ENCODE measurements around the gene CRABP2.
A peak's percentile ranks its signal among the peaks of the same experiment; 100 is the strongest.

Gene CRABP2

DNA sequence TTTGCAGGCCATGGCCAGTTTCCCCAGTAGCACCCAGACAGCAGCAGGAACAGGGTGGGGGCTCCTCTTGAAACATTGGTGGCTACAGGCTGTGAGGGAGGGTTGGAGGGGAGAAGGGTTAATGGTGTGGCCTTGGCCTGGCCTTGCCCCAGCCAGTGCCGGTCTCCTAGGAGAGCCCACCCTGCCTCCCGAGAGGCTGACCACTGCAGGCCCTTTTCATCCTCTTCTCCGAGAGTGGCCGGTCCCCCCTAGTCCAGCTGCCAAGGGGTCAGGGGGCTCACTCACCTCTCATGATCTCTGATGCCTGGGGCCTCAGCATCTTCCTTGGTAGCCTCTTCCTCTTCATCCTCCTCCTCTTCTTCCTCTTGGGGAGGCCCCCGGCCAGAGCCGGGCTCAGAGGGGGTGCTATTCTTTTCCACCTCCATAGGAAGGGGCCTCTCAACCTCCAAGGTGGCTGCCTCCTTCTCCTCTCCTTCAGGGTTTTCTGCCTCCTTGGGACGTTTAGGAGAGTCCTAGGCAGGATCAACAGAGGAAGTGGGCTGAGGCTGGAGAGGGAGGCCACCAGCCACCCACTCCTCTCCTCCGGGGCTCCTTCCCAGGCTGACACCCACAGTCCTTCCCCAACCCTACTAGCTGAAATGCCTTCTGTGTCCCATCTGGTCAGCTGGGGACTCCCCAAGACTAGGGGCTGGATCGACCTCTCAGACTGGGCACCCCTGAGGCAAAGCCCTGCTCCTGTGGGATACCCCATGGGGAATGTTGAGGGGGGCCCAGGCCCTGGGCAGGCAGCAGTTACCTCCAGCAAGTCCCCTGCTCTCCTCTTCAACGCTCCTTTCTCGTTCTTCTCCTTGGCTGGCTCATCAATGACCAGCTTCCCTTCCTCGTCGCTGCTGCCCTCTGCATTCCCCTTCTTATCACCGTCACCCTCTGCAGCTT, 38.3 kb upstream of the CRABP2 start:
- no peak overlapping the region for H3K9ac ChIP-seq (ENCODE audit: low read depth, low read length)
- TF ChIP-seq EZH2 (IDR thresholded peaks at IDR 0.05; ENCODE audit: borderline replicate concordance, low read depth, low read length, severe bottlenecking) (no peak), CTCF (IDR thresholded peaks at IDR 0.05; ENCODE audit: borderline replicate concordance, extremely low read depth, low read length, poor library complexity, severe bottlenecking) (no peak)
- DNase-seq = no peak
- H4K20me1 ChIP-seq (ENCODE audit: insufficient read depth, low read length) = peaks cover 39% of the 10 kb centered on the region
- H3K79me2 ChIP-seq (ENCODE audit: insufficient read depth, low read length) = peaks cover 69% of the 10 kb centered on the region
- peaks cover 62% of the 10 kb centered on the region for H3K4me1 ChIP-seq (ENCODE audit: insufficient read depth, low read length)
- H2AFZ ChIP-seq (ENCODE audit: low read depth, low read length) = no peak overlapping the region
- no peaks in the 10 kb centered on the region for H3K9me3 ChIP-seq (ENCODE audit: insufficient read depth, low read length, severe bottlenecking)
- H3K36me3 ChIP-seq (ENCODE audit: insufficient read depth, low read length) = peaks cover 66% of the 10 kb centered on the region
- no peak overlapping the region for H3K27ac ChIP-seq (ENCODE audit: low read length)
- no peaks in the 10 kb centered on the region for H3K27me3 ChIP-seq (ENCODE audit: insufficient read depth, low read length, poor library complexity)
- ATAC-seq (ENCODE audit: insufficient read depth, low read depth) = no peak
- H3K4me3 ChIP-seq (ENCODE audit: low read depth in 1 of 2, low read length in 2 of 2) = no peak overlapping the region
- H3K4me2 ChIP-seq (ENCODE audit: insufficient read depth, low read length) = no peak overlapping the region

- ATAC-seq (ENCODE audit: insufficient read depth, low read depth) (no peak), DNase-seq (no peak)
- Histone ChIP-seq H3K27me3 (ENCODE audit: insufficient read depth, low read length, poor library complexity) (no peaks in the 10 kb centered on the region), H2AFZ (ENCODE audit: low read depth, low read length) (no peak overlapping the region), H4K20me1 (ENCODE audit: insufficient read depth, low read length) (peaks cover 30% of the 10 kb centered on the region), H3K79me2 (ENCODE audit: insufficient read depth, low read length) (peaks cover 61% of the 10 kb centered on the region), H3K27ac (ENCODE audit: low read length) (no peak overlapping the region), H3K4me3 (ENCODE audit: low read depth in 1 of 2, low read length in 2 of 2) (no peak overlapping the region), H3K36me3 (ENCODE audit: insufficient read depth, low read length) (peaks cover 67% of the 10 kb centered on the region), H3K4me2 (ENCODE audit: insufficient read depth, low read length) (no peak overlapping the region), H3K4me1 (ENCODE audit: insufficient read depth, low read length) (peaks cover 54% of the 10 kb centered on the region), H3K9ac (ENCODE audit: low read depth, low read length) (no peak overlapping the region), H3K9me3 (ENCODE audit: insufficient read depth, low read length, severe bottlenecking) (no peaks in the 10 kb centered on the region)
- TF ChIP-seq EZH2 (IDR thresholded peaks at IDR 0.05; ENCODE audit: borderline replicate concordance, low read depth, low read length, severe bottlenecking) (no peak), CTCF (IDR thresholded peaks at IDR 0.05; ENCODE audit: borderline replicate concordance, extremely low read depth, low read length, poor library complexity, severe bottlenecking) (no peak)
Observed at GRCh38 chr1:156742801-156743200, 37.4 kb upstream of the CRABP2 start.

DNA sequence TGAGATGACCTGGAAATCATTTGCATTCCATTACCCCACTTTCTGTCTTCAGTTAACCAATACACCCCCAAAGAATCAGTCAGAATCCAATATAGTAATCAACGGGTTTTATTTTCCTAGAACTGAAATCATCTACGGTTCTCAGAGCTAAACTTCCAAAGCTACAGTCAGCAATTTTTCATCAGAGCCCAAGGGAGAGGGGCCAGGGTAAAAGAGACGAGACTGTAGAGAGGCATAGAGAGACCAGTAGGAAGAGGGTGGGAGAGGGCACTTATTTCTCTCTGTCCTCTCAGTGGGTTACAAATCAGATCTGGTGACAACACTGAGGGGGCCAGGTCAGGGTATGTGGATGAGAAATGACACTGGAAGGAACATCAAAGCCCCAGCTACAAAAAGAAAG, 36.6 kb upstream of the CRABP2 start:
- H3K4me2 ChIP-seq (ENCODE audit: insufficient read depth, low read length) = peak overlapping the region; percentile 57
- H3K27me3 ChIP-seq (ENCODE audit: insufficient read depth, low read length, poor library complexity) = no peaks in the 10 kb centered on the region
- no peak overlapping the region for H3K9ac ChIP-seq (ENCODE audit: low read depth, low read length)
- H3K4me3 ChIP-seq (ENCODE audit: low read depth in 1 of 2, low read length in 2 of 2) = peak overlapping the region in 1 of 2 experiments; percentile 48; a peak in 2 of 4 replicates
- peaks cover 47% of the 10 kb centered on the region for H3K4me1 ChIP-seq (ENCODE audit: insufficient read depth, low read length)
- H3K79me2 ChIP-seq (ENCODE audit: insufficient read depth, low read length) = peaks cover 53% of the 10 kb centered on the region
- DNase-seq = no peak
- no peak for TF ChIP-seq EZH2 (IDR thresholded peaks at IDR 0.05; ENCODE audit: borderline replicate concordance, low read depth, low read length, severe bottlenecking)
- TF ChIP-seq CTCF (IDR thresholded peaks at IDR 0.05; ENCODE audit: borderline replicate concordance, extremely low read depth, low read length, poor library complexity, severe bottlenecking) = no peak
- no peak overlapping the region for H2AFZ ChIP-seq (ENCODE audit: low read depth, low read length)
- H4K20me1 ChIP-seq (ENCODE audit: insufficient read depth, low read length) = peaks cover 24% of the 10 kb centered on the region
- peaks cover 68% of the 10 kb centered on the region for H3K36me3 ChIP-seq (ENCODE audit: insufficient read depth, low read length)
- H3K27ac ChIP-seq (ENCODE audit: low read length) = peak overlapping the region; percentile 79
- no peaks in the 10 kb centered on the region for H3K9me3 ChIP-seq (ENCODE audit: insufficient read depth, low read length, severe bottlenecking)
- ATAC-seq (ENCODE audit: insufficient read depth, low read depth) = no peak
